Right lung (tissue), 5 donors: Measurements from ENCODE around the gene DPCD. TPM values are rescaled to one million over a fixed set of nuclear protein-coding genes. Genes with fewer than 3 reads are reported as not detected.

Experiments
- DNase-seq, 2 donors: peaks; one replicate each; pipeline ENCODE4 v3.0.0-alpha.2; 2013
- polyA plus RNA-seq, 5 donors: library from polyadenylated mRNA; unstranded; fragments of 120-200 nt; gene quantifications; one replicate each; pipeline versions ENCODE4 v1.2.1 to v1.2.3, GENCODE V29; 2013; ENCODE audit warnings: inconsistent platforms in 1 of 5, low replicate concordance in 1 of 5; ENCODE audit not compliant: insufficient read length in 5 of 5, insufficient read depth in 1 of 5

Gene DPCD
- polyA plus RNA-seq, 5 donors = 32.1 to 35.2 (median 34.0) TPM

DNA sequence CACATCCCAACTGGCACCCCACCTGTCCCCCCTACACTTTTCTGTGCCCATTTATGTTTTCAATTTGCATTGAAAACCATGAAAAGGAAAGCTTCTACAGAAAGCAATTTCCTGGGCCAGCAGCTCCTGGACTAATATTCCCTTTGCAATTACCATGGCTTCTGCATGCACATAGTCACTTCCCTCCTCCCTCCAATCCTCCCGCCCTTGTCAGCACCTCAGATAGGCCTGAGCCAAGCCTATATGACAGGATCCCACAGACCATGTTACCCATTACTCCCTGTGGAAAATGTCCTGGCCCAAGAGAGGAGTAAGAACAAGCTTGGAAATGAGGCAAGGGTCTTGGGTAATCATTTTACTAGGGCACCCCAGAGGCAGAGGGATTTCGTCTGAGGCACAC lies 68.8 kb downstream of the DPCD start:
- DNase-seq = no peak

DNA sequence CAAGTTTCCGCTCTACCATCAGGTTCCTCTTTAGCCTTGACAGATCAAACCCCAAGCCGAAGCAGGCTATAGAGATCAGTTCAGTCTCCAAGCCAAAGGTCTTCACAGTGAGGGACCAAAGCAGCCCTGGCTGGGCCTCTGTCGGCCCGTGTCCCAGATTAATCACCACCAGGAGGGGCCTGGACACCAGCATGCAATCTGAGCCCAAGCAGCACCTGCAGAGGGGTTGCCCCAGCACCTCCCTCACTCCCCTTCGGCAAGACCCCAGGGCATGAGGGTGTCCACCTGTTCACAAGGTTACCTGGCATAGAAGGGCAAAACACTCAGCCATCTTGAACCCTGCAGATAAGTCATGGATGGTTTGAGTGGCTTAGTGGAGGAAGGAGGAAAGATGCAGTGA lies 70.9 kb downstream of the DPCD start:
- no peak for DNase-seq

Other genes with a start within 250 kb of the DPCD start
- gene BTRC, start 234.2 kb upstream of the DPCD start, polyA plus RNA-seq = 10 to 100 TPM; 22.7 to 26.1 (median 25.7) TPM
- 10 to 100 TPM; 31.4 to 37.4 (median 34.8) TPM for gene POLL, start 64 bp upstream of the DPCD start, polyA plus RNA-seq
- 10 to 100 TPM; 44.6 to 51.8 (median 50.0) TPM for gene FBXW4, start 106.8 kb downstream of the DPCD start, polyA plus RNA-seq
- gene FGF8, start 187.8 kb downstream of the DPCD start, polyA plus RNA-seq = under 1 TPM in 1 of 5 donors, not detected in 4; 0.19 TPM
- gene NPM3, start 195.1 kb downstream of the DPCD start, polyA plus RNA-seq = 10 to 100 TPM; 49.0 to 68.1 (median 51.0) TPM
- gene OGA, start 230.1 kb downstream of the DPCD start, polyA plus RNA-seq = 100 to 1,000 TPM; 166 to 263 (median 238) TPM